HG03159 (cell line): ENCODE results near the gene COL19A1.
A peak's percentile ranks its signal among the peaks of the same experiment; 100 is the strongest.

Source experiments
- ATAC-seq: cut with Tn5 transposase; IDR thresholded peaks from one replicate; pipeline ENCODE4 v1.9.1; 2021; ENCODE audit warnings: mild to moderate bottlenecking, moderate library complexity; ENCODE audit not compliant: unreplicated experiment

The COL19A1 gene

GRCh38 chr6:70210462-70210861 is 344.1 kb downstream of the COL19A1 start:
- ATAC-seq, result no peak

DNA sequence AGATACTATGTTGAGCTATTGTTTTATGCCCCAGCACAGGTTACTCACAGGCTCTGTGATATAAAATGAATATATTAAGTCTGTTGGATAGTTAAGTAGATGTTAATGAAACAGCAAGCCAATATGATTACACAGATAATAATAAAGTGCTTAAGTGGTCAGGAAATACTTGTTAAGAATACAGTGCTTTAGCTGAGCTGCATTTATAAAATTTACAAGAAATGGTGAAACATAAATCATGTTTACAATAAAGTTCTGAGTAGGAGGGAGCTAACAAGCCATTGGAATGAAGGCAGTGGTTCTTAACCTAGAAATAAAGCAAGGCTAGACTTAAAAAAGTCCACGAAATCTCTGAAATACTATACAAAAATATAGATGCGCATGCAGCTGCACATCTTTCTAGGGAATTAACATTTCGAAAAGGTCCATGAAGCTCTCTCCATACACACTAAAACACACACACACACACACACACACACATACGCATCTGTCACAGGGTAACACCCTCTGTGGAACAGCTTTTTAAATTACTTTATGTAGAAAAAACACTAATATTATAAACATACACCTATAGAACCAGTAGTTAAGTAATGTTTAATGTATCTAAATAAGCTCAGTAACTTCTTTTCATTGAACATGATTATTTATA is 349.2 kb downstream of the COL19A1 start:
- ATAC-seq, result no peak

GRCh38 chr6:70216767-70217166 is 350.4 kb downstream of the COL19A1 start:
- ATAC-seq, result no peak

GRCh38 chr6:70219943-70220613 is 353.7 kb downstream of the COL19A1 start:
- ATAC-seq, result no peak

DNA sequence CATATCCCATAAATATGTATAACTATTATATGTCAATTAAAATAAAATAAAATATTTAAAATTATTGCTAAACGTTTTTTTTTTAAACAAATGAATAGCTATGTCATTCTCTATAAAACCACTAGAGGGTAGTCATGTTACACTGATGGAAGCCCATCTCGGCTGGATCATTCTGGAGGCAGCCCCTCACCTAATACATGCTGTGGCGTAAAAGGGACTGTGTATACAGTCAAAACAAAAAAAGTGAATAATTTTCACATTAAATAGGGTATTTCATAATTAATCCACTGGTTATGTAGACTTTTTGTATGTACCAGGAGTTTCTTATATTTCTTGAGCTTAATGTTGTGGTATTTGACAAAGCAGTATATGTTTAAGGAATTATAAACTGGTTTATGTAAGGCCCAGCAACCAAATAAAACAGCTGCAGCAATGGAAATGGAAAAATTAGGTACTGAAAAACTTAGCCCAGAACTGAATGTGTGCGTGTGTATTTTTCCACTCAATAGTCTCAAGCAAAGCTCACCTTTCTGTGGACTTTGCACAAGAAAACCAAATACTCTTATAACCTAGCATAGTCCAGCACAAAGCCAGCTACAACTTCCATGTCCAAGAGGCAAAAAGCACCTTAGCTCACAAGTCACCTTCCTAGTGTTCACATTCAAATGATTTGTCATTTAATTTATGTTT is 354.8 kb downstream of the COL19A1 start:
- peak; percentile 63 for ATAC-seq

DNA sequence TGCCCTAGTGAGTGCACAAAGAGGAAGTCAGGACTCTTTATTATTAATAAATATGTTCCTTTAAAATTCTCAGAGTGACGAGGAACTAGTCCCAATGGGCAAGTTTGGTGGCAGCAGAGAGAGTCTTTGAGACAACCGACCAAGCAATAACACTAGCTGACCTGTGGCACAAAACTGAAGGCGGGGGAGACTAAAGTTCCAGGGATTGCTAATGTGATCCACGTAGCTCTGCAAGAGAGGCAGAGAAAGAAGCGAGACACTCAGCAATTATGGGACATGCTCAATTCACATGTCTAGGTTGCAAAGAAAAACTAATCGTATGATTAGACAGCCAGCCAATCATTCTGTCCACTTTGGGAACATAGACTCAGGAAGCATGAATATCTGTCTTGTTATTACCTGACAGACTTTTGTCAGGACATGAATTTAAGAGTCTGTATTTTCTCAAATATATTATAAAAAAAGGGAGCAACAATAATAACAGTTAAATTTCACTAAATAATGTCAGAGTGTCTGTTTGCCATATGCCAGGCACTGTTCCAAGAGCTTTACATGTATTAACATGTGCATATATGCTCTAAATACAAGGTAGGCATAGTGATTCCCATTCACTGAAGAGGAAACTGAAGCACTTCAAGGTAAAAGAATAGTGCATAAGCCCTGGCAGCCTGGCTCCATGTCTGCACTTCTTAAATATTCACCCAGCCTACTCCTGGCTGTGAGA is 355.5 kb downstream of the COL19A1 start:
- no peak for ATAC-seq

DNA sequence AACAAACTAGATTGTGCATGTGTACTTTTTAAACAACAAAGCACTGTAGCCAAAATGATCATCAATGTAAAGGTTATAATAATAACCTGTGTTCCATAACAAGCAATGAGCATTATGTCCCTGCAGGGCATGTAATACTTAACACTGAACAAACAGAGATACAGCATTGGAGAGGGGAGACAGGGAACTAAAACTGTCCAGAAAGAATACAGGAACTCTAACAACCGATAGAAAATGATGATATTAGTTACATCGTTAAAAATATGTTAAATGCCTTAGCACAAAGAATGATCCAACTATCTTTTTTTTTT is 356.0 kb downstream of the COL19A1 start:
- ATAC-seq, result no peak

DNA sequence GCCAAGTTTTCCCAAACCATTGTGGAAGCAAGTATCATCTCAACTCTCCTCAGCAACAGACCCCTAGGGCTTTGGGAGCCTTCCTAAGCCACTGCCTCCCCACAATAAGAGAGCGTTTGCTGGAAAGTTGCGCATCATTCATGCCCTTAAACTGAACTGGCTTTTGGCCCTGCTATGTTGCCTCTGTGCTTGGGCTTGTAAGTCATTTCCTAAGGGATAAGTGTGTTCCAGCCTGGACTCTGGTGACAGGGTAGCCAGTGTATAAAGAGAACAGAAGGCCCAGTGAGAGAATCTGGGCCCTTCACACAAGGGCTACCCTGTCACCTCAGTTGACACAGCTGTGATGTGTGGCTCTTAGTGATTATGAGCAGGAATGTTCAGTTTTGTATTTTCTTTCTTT is 358.7 kb downstream of the COL19A1 start:
- no peak for ATAC-seq

GRCh38 chr6:70231311-70231710 is 365.0 kb downstream of the COL19A1 start:
- ATAC-seq, result no peak

- ATAC-seq, result no peak
Measured at GRCh38 chr6:70234561-70235236, 368.3 kb downstream of the COL19A1 start.

- no peak for ATAC-seq
Measured at GRCh38 chr6:70236343-70236742, 370.0 kb downstream of the COL19A1 start.

DNA sequence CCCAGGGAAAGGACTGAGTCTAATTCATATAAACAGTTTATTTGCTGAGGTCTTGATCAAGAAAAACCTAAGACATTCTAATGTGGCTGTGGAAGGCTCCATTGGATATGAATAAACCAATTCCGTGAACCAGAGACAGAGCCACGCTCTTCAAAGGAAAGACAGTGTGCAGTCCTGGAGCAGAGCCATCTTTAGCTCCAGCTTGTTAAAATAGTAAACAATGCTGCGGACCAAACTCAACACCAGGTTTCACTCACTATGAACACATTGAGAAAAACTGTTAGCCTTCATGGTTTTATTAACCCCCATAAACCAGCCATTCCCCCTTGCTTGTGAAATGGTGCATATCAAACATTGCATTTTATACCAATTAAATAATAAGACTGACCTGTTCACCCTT is 374.7 kb downstream of the COL19A1 start:
- ATAC-seq, result no peak

- ATAC-seq, result no peak
Measured at GRCh38 chr6:70241991-70242420, 375.6 kb downstream of the COL19A1 start.

GRCh38 chr6:70246118-70246517 is 379.8 kb downstream of the COL19A1 start:
- ATAC-seq, result no peak

DNA sequence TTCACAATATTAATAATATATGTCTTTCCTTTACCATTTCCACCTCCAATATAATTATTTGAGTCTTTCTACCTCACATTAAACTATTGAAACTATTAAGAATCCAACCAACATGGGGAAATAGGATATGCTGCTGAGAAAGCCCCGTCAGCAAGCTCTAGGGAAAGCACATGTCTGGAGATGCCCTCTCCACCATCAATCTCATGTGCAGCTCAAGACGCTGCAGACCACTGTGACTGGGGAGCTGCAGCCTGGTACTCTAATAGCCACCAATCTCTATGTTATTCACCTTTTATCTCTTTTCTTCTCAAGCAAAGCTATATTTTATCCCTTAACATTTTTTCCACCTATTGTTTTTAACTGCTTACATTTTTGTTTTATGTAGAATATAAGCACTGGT is 386.2 kb downstream of the COL19A1 start:
- ATAC-seq, result no peak

DNA sequence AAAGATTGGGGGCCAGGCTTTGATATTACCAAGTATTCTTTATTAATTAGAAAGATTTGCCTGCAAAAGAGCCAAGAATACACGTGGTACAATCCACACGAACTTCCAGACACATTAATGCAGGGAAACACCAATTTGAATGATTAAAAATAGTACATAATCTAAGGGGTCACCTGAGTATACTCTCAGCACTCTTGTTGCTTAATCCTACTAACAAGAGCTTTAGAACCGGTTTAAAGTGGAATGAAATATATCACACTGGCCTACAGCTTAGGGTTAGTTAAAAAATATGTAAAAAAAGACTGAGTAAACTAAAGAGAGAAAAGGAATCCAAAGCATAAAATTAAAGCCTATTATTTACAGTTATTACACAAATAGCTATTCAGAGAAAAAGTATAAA is 387.6 kb downstream of the COL19A1 start:
- no peak for ATAC-seq

- ATAC-seq, result no peak
Measured at GRCh38 chr6:70254784-70255183, 388.4 kb downstream of the COL19A1 start.

DNA sequence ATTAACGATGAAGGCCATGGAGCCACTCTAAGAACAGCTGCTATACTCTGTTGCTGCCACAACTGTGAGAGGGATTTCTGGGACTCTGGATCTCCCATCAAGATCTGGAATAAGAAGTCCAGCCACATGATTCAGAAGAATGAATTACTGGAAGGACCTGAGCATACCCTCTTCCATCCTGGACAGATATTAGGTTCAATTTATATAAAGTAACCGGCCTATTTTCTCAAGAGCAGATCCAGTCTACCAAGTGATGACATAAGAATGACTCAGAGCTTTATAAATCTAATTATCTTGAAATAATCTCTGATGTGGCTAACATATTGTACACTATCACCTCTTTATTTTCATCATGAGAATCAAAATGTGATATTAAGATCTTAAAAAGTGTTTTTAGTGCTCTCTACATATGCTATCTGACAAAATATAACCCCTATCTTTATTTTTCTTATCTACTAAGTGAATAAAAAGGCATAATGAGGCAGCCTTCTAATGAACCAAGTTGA is 391.5 kb downstream of the COL19A1 start:
- ATAC-seq, result no peak

DNA sequence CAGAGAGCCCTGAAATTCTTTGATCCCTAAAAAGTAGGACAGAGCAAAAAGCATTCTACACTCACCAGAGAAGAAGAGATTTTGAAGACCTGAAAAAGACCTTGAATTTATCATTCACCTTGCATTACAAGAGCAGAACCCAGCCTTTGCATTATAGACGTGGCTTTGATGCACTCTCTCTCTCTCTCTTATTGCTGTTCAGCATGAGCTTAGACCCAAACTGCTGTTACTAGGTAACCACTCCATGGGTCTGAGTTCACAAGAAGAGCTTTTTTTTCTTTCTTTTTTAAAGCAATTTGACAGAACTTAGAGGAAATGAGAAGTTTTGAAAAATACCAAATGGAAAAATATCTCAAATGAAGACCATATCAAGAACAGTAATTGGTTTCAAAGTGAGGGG is 392.1 kb downstream of the COL19A1 start:
- no peak for ATAC-seq
